GM23338 (cell line): Measurements from ENCODE around the gene ADORA1.

Source experiments
- EZH2phosphoT487 ChIP-seq: fragments of 200-600 bp; sonication (generic); IDR thresholded peaks from one replicate; pipeline ENCODE4 v1.8.1; 2018; ENCODE audit warnings: antibody characterized with exemption; ENCODE audit not compliant: unreplicated experiment
- POLR2AphosphoS5 ChIP-seq: IDR thresholded peaks from 2 replicates; pipeline ENCODE4 v1.6.1; 2016; ENCODE audit warnings: antibody characterized with exemption, low read depth
- TF ChIP-seq, protein P1 (sequence below): IDR thresholded peaks from 2 replicates; pipeline ENCODE4 v1.6.1; 2016; ENCODE audit warnings: antibody characterized with exemption

DNA sequence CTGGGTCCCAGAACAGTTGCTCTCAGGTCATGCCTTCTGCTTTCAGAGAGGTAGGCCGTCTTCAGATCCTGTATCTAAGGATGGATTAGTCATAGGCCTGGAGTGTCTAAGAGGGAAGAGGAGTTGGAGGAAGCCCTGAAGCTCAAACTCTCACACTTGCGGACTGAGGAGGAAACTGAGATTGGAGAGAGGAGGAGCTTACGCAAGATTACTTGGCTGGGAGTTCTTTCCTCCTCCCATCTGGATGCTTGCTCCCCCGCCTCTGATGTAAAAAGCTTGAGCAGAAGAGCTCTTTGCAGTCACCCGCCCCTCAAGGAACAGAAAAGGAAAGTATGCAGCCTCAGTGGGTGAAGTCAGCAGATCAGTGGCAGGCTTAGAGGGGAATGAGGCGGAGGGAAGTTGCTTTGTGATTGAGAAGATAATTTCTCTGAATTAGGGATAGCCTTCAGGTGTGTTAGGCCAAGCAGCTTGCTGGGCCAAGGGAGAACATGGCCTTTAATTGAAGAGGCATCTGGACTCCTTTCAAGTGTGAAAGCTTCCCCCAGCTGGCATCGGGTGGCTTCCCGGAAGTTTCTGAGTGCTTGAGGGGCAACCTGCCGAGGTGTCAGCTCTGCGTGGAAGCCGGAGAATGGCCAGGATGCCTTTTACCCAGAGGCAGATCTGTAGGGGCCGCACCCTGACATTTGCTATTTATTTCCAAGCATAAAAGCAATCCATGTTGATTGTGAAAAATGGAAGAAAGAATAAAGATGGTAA lies 6.6 kb downstream of the ADORA1 start:
- TF ChIP-seq POLR2AphosphoS5 (no peak), EZH2phosphoT487 (no peak)
- TF ChIP-seq, protein P1, sequence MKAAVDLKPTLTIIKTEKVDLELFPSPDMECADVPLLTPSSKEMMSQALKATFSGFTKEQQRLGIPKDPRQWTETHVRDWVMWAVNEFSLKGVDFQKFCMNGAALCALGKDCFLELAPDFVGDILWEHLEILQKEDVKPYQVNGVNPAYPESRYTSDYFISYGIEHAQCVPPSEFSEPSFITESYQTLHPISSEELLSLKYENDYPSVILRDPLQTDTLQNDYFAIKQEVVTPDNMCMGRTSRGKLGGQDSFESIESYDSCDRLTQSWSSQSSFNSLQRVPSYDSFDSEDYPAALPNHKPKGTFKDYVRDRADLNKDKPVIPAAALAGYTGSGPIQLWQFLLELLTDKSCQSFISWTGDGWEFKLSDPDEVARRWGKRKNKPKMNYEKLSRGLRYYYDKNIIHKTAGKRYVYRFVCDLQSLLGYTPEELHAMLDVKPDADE, result no peak
